K562 (cell line): ENCODE measurements around the gene SYNE1.

ENCODE experiments used
- BDP1 ChIP-seq: IDR thresholded peaks from 3 replicates; pipeline ENCODE4 v1.6.1; 2011; ENCODE audit not compliant: insufficient read length, insufficient read depth
- LARP7 ChIP-seq: fragments of 450-650 bp; IDR thresholded peaks from 2 replicates; pipeline ENCODE4 v1.6.1; 2016

- no peak for TF ChIP-seq BDP1
- no peak for TF ChIP-seq LARP7
Observed at GRCh38 chr6:152509916-152510315, 127.2 kb downstream of the SYNE1 start.
